GM19324 (cell line): ENCODE results near the gene HDAC4.

Experiments
- ATAC-seq: cut with Tn5 transposase; IDR thresholded peaks from one replicate; pipeline ENCODE4 v1.9.1; 2021; ENCODE audit warnings: mild to moderate bottlenecking, moderate library complexity; ENCODE audit not compliant: unreplicated experiment, low FRiP score

The HDAC4 gene

DNA sequence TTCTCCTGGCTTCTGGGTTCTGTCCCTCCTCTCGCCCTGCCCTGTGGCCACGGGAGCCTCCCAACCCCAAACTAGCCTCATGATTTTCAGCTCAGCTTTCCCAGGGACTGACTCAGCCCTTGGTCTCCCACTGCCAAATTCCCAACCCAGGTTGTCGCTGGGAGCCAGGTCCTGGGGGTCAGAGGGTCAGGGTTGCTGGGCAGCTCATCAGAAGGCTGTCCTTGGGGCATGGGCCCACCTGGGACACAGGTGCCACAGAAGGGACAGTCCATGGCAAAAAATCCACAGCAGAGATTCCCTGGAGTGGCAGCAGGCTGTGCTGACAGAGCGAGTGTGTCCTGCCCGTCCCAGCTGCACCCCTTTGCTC lies 372.6 kb downstream of the HDAC4 start:
- ATAC-seq, result no peak

DNA sequence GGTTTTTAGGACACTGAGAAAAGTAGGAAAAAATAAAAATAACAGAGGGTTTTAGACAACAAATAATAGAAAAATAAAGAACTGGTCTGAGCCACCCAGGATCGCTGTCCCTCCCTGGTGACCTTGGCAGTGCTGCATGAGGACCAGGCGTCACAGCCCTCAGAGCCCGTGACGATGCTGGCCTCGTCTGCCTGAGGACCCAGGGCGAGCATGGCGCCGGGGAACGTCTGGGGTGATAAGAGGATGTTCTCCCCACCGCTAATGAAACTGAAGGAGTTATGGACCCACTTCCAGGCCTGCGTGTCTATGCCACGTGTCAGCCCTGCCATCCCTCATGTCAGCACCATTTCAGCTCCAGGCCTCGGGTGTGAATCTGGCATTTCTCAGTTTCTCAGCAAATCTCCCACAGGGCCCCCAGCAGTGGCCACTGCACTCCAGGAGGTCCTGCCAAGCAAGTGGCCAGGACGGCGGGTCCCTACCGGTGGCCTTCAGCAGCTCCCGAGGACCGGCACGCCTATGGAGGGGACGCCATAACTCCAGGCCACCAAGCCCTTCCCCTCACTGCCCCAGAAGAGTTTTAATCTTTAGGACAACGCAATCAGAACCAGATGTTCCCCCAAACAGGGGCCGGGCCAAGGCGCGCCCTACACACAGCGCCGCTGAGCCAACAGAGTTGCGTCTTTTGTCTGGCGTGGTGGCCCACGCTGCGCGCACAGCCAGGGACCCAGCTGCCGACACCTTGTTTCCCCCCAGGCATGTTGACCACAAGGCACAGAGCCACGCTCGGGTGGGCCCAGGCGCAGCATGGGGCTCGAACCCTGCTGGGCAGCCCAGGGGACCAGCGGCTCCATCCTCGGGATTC lies 373.2 kb downstream of the HDAC4 start:
- ATAC-seq, result no peak

GRCh38 chr2:239026711-239027361 lies 374.0 kb downstream of the HDAC4 start:
- ATAC-seq, result no peak

DNA sequence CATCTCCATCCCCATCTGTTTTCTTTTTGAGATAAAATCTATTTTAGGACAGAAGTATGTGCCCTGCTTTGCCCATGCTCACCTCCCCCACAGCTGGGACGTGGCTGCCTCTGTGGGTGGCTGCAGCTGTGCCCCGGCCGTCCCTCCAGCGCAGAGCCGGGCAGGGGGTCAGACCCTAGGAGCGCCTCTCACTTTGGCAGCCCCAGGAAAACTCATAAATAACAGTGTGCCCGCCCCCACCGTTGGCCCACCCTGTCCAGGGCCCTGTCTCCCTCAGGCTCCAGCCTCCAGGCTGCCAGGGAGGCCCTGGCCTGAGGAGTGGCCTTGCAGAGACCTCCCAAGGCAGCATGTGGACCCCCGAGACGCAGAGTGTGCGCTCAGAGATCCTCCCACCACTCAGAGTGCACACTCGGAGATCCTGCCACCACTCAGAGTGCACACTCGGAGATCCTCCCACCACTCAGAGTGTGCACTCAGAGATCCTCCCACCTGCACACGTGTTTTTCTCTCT lies 374.8 kb downstream of the HDAC4 start:
- ATAC-seq, result no peak

DNA sequence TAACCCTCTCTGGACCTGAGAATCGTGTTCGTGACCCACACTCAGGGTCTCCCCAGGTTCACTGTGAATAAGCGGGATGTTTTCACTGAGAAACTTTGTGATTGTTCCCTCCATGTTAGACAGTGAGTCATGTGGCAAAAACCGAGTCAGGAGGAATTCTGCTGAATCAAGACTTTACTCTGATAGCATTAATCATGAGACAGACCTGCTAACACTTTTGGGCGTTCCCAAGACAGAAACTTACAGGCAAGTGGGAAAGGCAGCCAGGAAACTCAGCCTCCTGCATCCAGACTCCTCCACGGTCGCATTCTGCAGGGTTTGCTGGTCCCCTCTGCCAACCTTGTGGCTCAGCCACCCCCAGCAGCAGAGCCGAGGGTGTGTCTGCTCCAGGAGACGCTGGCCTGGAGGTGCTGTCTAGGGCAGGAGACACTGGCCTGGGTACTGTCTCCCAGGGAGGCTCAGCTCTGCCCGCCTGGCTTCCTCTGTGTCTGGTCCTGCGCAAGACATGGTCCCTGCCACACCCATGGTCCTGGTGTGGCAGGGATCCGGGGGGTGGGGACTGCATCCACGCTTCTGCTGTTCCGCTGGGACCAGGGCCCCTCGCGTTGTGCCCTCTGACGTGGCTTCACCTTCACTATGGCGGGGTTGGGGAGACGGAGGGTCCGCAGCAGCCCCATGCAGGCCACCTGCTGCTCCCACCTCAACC lies 375.6 kb downstream of the HDAC4 start:
- no peak for ATAC-seq

GRCh38 chr2:239024226-239024625 lies 376.6 kb downstream of the HDAC4 start:
- no peak for ATAC-seq

- ATAC-seq, result no peak
Observed at GRCh38 chr2:239022437-239023260, 378.2 kb downstream of the HDAC4 start.

DNA sequence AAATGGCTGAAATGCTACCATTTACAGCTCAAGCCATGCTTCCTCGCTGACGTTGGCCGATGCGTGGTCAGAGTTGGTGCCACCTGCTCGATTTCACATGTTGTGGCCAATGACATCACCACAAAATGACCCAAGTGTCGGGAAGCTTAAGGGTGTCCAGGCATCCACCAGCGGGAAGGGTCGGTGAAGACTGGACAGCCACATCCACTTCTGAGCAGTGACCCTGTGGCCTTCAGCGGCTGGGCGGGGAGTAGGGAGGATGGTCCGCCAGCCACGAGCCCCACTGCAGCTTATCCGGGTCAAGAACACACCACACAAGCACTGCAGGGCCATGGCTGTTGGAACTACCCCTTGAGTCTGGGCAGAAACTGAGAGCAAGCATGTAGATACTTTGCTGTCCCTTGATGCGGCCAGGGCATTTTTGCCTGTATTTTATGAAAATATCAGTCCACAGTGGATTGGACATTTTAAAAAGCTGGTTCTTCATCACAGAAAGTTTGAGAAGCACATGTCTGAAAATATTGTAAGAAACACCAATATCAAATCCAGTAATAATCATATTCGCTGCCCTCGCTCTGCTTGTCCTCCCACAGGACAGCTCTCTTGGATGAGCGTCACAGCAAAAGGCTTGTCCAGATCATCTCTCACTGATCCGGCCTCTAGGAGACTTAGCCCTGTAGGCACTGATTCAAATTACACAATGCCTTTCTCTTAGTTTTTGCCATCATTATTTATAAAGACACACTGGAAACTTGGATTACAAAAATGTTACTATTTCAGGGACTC lies 379.0 kb downstream of the HDAC4 start:
- ATAC-seq, result no peak

DNA sequence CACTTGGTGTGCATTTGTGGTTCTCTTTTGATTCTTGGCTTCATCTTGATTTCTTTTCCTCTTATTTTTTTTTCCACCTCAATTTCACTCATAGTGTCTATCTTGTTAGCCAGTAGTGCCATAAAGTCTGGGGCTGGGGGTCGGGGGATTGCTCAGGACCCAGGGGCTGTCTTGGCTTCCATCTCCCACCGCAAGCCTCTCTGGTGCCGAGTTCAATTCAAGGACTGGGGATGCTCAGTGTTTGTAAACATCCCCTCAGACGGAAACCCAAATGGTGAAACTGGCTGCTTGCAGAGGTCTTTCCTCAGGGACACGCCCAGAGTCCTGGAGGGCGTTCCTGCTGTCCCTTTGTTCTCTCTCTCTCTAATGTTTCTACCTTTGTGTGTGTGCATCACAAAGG lies 379.6 kb downstream of the HDAC4 start:
- no peak for ATAC-seq

GRCh38 chr2:239020541-239021041 lies 380.2 kb downstream of the HDAC4 start:
- ATAC-seq, result no peak

- no peak for ATAC-seq
Observed at GRCh38 chr2:239019183-239019581, 381.6 kb downstream of the HDAC4 start.

GRCh38 chr2:239018271-239019182 lies 382.3 kb downstream of the HDAC4 start:
- no peak for ATAC-seq

GRCh38 chr2:239017491-239018098 lies 383.2 kb downstream of the HDAC4 start:
- ATAC-seq, result no peak

GRCh38 chr2:239015901-239016675 lies 384.7 kb downstream of the HDAC4 start:
- ATAC-seq, result no peak

- ATAC-seq, result no peak
Observed at GRCh38 chr2:239015218-239015900, 385.5 kb downstream of the HDAC4 start.

DNA sequence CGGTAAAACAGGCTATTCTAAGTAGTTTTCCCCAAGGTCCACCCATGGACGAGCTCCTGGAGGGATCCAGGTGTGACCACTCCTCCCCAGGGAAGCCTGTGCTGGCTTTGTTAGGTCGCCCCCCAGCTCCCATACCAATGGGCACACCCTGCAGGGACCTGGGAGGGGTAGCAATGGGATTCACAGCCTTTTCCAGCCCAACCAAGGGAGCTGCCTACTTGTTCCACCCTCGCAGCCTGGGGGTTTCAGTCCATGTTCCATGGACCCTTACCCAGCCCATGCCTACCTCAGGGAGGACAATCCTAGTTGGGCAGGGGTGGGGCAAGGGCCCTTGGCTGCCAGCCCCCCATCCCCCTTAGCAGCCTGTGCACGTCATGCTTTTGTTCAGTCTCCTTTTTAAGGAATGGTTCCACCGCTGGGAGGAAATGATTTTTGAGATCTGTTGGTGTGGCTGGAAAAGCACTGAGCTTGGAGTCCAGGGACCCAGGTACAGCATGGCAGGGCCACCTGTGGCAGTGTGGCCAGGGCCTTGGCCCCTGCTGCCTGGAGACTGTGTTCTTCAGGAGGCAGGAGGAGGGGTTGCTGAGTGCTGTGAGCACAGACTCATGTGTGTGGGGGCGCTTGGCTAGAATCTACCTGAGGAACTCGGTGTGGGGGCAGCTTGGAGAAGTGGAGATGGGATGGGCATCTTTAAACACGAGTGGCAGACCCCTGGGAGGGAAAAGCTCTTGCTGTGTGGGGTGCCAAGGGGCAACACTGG lies 386.2 kb downstream of the HDAC4 start:
- no peak for ATAC-seq
